Suppressor macrophage treated with lipopolysaccharide for 1 hour (primary cell): Measurements from ENCODE around the gene TRIM40.
A peak's percentile ranks its signal among the peaks of the same experiment; 100 is the strongest.
"Not testable (repeated sequence)": the region's sequence is repeated elsewhere in the genome, so short reads cannot be mapped to it uniquely, and the experiment has no call there.

Experiments
- DNase-seq, 3 donors: peaks; one replicate each; pipeline ENCODE4 v3.0.0-alpha.2; 2020 to 2022

Gene TRIM40

GRCh38 chr6:30163918-30164654 is 28.1 kb downstream of the TRIM40 start:
- DNase-seq: no peak

- DNase-seq: no peak
Observed at GRCh38 chr6:30164714-30165113, 28.8 kb downstream of the TRIM40 start.

- not testable (repeated sequence) for DNase-seq
Observed at GRCh38 chr6:30165238-30165637, 29.3 kb downstream of the TRIM40 start.

DNA sequence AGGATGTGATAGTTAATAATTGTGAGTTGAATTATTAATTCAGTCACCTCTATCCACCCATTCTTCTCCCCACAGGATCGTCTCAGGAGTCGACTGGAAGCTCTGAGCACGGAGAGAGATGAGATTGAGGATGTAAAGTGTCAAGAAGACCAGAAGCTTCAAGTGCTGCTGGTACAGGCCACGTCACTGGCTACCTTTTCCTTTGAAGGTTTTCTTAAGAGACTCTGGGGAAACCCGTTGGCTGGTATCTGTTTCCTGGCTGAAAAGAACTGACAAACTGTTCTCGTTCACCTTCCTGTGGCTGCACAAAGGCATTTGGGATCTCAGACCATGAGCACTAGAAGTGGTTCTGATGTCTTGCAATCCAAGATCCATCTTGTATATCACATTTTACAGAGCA is 31.2 kb downstream of the TRIM40 start:
- no peak for DNase-seq

DNA sequence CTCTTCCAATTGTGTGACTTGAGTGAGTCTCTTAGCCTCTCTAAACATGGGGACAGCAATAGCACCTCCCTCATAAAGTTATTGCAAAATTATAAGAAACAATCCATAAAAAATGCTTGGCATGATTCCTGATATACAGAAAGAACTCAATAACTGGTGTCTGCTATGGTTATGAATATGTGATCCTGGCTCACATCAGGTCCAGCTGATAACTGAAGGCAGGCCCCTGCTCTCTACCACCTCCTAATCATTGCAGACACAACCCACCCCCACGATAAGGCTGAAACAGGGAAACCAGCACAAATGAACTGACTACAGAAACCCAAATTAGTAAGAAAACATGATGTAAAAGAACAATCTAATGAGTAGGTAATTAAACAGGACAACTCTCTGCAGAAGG is 32.8 kb downstream of the TRIM40 start:
- no peak for DNase-seq

DNA sequence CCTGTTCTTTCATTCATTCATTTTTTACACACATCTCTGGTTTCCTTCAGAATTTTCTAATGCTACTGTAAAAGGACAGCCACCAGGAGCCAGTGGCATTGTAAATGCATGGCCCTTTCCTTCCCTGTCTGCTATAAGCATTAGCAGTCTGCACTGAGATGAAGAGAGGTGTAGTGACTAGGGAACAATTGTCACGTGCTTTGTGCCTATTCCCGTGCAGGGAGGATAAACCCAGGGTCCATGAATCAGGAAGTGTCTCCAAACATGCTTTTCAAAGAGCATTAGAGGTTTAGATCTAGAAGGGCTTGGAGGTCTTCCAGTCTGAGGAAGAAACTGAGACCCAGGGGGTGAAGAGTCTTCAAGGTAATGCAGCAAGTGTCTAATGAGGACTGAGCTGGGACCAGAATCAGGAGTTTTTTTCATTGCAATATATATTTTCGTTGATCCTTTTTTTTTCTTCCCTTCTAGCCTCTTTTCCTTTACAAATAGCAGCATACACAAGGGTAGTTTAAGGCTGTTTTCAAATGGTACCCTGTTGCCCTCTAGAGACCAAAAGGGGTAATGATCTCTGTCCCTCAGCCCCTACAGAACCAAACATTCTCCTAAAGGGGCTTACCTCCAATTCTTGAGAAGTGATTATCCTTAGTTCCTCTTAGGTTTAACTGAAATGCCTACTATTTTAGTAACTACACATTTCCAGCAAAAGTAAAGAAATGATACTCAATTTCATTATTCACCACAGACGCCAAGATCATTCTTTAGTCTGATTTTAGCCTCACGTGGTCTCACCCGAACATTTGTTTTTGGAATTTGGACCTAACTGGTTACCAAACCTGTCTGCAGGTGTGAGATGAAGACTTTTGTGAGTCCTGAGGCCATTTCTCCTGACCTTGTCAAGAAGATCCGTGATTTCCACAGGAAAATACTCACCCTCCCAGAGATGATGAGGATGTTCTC is 34.0 kb downstream of the TRIM40 start:
- peak; percentile 63 to 76 (median 75) for DNase-seq

DNA sequence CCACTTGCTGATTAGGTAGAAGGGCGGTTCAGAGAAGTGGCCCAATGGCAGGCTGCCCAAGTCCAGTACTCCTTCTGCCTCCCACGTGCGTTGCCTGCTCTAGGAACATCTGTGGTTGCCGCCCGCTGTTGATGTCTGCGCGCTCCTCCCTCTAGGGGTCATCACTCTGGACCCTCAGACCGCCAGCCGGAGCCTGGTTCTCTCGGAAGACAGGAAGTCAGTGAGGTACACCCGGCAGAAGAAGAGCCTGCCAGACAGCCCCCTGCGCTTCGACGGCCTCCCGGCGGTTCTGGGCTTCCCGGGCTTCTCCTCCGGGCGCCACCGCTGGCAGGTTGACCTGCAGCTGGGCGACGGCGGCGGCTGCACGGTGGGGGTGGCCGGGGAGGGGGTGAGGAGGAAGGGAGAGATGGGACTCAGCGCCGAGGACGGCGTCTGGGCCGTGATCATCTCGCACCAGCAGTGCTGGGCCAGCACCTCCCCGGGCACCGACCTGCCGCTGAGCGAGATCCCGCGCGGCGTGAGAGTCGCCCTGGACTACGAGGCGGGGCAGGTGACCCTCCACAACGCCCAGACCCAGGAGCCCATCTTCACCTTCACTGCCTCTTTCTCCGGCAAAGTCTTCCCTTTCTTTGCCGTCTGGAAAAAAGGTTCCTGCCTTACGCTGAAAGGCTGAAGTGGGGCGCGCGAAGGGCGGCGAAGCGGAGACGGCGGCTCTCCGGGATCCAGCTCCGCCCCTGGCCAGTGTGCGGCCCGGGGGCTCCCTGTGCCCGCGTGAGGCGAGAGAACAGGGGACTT is 35.9 kb downstream of the TRIM40 start:
- DNase-seq: peak in 1 of 3 donors; percentile 28

DNA sequence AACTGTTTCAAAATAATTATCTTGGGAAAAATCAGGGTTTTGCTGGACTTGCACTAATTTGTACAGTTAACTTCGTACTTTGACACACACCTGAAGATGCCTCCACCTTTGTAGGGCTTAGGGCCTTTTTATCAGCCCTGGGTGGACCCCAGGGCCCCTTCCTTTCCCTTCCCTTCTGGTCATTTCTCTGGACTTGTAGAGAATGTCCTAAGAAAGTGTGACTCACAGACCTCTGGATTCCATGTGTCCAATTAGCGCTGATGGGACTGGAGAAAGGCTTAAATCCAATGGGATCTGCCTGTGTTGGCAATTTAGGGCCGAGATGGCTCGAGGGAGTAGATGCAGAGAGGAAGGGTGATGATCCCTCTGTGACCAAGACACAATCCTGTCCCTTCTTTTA is 36.7 kb downstream of the TRIM40 start:
- DNase-seq: no peak

DNA sequence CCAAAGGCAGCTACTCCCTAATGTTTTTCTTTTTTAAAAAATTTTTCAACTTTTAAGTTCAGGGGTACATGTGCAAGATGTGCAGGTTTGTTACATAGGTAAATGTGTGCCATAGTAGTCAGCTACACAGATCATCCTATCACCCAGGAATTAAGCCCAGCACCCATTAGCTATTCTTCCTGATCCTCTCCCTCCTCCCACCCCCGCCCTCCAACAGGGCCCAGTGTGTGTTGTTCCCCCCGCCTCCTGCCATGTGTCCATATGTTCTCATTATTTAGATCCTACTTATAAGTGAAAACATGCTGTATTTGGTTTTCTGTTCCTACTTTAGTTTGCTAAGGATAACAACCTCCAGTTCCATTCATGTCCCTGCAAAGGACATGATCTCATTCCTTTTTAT is 39.8 kb downstream of the TRIM40 start:
- DNase-seq: no peak

DNA sequence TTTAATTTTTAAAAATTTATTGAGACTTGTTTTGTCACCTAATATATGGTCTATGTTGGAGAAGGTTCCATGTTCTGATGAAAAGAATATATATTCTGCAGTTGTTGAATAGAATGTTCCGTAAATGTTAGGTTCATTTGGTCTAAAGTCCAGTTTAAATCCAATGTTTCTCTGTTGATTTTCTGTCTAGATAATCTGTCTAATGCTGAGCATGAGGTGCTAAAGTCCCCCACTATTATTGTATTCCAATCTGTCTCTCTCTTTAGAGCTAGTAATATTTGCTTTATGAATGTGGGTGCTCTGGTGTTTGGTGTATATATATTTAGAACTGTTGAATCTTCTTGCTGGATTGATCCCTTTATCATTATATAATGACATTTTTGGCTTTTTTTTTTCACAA is 42.9 kb downstream of the TRIM40 start:
- DNase-seq: no peak

DNA sequence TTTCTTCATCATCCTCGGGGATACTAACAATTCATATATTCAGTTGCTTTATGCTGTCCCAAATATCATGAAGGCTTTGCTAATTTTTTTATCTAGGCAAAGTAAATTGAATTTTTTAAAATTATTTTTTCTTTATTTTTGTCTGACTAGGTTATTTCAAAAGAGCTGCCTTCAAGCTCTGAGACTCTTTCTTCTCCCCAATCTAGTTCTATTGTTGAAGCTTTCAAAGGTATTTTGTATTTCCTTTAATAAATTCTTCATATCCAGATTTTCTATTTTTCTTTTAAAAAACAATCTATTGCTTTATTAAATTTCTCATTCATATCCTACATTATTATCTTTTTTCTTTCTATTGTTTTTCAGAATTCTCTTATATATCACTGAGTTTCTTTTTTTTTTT is 44.2 kb downstream of the TRIM40 start:
- DNase-seq: no peak

DNA sequence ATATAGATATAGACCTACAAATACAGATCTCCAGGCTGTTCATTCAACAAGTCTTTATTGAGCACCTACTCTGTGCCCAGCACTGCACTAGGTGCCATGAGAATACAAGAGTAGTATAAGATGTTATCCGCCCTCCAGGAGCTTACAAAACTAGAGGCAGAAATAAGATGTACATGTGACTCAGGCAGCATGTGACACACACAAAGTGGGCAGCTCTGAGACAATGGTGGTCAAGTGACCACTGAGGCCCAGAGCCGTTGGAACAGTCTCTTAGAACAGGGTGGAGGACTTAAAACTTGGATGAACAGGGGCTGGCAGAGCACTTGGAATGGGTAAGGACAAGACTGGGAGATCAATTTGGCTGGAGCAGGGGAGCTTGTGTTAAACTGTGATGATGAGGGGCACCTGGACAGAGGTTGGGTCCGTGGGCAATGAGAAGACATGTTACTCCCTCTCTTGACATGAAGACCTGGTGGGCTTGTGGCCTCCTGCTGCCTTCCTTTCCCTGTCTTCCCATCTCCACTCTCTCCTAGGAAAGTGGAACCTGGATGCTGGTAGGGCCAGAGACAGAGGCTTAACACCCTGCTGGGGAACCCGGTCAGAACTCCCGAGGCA is 48.6 kb downstream of the TRIM40 start:
- peak in 1 of 3 donors; percentile 15 for DNase-seq

DNA sequence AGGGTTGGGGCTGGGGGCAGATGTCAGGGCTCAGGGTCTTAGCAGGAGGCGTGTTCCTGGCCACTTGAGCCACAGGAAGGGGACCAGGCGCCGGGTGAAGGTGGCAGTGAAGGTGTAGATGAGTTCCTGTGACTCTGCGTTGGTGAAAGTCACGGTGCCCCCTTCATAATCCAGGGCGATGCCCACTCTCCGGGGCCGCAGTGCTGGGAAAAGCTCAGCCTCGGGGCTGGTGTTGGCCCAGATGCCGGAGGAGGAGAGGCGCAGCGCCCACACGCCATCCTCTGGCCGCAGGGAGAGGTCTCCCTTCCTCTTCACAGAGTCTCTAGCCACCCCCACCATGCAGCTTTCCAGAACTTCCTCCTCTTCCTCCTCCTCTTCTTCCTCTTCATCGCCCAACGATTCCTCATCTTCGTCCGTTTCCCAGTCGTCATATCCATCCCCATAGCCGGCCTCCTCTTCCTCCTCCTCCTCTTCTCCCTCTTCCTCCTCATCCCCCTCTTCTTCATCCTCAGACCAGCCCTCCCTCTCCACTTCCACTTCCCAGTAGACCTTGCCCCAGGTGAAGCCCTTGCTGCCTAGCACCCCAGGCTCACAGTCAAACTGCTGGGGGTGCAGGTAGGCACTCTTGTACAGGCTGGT is 50.0 kb downstream of the TRIM40 start:
- DNase-seq: no peak

- DNase-seq: no peak
Observed at GRCh38 chr6:30188541-30188940, 52.6 kb downstream of the TRIM40 start.

DNA sequence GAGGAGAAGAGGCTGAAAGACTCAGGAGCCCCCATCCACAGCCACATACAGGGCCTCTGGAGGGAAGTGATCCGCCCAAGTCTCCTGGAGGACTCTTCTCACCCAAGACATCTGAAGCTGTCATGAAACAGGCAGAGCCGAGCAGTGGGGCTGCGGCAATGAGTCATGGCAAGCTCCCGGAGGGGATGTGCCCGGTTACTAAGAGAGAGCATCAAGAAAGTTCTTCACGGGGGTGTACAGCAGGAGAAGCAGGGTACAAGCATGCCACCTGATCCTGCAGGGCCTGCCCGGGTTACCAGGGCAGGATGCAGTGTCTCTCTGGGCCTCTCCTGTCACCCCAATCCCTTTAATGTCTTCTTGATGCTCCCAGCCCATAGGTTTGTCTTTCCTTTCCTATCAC is 56.1 kb downstream of the TRIM40 start:
- DNase-seq: peak in 1 of 3 donors; percentile 19

DNA sequence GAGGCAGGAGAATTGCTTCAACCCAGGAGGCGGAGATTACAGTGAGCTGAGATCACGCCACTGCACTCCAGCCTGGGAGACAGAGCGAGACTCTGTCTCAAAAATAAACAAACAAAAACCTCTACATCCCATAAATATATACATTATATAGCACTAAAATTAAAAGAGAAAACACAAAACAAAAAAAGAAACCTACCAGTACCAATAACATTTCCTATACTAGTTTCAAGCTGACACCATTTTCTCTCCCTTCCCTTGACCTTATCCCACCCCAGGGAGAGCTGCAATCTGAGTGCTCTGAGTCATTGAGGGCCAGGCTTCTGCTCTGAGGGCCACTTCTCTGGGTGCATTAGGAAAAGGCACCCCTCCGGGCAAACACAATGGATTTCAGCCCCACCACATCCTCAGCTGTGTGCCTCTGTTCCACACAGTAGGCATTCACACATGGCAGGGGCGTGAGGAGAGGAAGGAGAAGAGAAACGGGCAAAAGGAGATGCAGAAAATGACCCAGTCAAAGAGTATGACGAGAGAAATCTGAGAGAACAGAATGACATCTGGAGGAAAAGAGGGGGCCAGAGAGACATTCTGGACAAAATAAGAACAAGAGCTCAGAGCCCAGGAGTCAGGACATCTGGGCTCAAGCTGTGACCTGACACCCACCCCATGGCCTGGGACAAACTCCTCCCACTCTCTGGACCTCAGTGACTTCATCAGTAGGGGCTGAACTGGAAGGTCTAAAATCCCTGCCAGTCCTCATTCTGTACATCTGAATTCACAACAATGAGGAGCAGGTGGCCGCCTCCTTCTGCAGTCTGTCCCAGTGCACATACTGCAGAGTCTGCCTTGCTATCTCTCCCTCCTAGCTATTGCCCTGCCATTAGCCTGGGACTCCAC is 59.1 kb downstream of the TRIM40 start:
- peak in 2 of 3 donors; percentile 13 to 31 for DNase-seq

DNA sequence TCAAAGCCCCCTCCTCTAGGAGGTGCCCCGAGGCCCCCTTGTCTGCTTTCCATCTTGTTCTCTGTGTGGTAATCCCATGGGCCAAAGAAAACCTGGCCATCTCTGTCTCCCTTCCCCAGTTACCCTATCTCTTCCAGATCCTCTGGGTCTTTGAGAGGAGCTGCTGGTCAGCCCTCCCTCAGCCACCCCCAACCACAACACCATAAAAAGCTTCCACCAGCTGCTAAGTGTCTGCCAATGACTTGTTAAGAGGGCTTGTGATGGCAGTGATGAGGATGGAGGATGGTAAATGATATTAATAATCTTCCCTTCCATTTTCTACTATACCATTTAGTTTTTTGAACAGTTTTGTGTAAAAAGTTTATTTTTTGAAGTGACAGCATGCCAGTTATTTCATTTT is 60.0 kb downstream of the TRIM40 start:
- no peak for DNase-seq

DNA sequence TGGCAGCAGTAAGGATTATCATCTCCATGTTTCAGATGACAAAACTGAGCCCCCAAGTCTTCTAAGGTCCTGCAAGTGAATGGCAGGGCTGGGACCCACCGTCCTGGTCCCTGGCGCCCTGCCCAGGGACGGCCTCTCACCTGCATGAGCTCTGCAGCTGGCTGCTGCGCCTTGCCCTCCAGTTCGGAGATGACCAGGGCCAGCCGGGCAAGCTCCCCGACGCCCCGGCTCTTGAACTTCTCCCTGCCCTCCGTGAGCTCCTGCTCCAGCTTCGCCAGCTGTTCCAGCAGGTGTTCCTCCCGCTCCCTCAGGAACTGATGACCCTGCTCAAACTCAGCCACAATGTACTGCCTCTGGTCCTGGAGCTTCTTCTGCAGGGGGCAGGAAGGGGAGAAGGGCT is 60.4 kb downstream of the TRIM40 start:
- no peak for DNase-seq
